ENCODE measurements around the gene S1PR2. TPM values are rescaled to one million over a fixed set of nuclear protein-coding genes. Genes with fewer than 3 reads are reported as not detected.

The S1PR2 gene
- total and polyA plus RNA-seq, 9 of the 15 experiments (the other 6 are each of a cell fraction or from before 2014, with no cell fraction given): 1.5 to 3.9 (median 2.0) TPM

GRCh38 chr19:10252707-10253106, 21.6 kb upstream of the S1PR2 start (continued):
- TF ChIP-seq, protein P1, sequence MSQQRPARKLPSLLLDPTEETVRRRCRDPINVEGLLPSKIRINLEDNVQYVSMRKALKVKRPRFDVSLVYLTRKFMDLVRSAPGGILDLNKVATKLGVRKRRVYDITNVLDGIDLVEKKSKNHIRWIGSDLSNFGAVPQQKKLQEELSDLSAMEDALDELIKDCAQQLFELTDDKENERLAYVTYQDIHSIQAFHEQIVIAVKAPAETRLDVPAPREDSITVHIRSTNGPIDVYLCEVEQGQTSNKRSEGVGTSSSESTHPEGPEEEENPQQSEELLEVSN (IDR thresholded peaks at IDR 0.05; ENCODE audit: borderline replicate concordance in 1 of 2, extremely low read depth in 1 of 2, insufficient read depth in 1 of 2, insufficient read length in 1 of 2, low read depth in 1 of 2, low read length in 1 of 2, poor library complexity in 1 of 2, severe bottlenecking in 1 of 2): peak in 1 of 2 experiments; percentile 1
- no peak for TF ChIP-seq ARID2 (IDR thresholded peaks at IDR 0.05)
- no peak for TF ChIP-seq ID3 (CRISPR knock-in tag; IDR thresholded peaks at IDR 0.05)
- TF ChIP-seq ID3 (tag; IDR thresholded peaks at IDR 0.05): no peak
- no peak for TF ChIP-seq FUS (optimal IDR thresholded peaks at IDR 0.05; ENCODE audit: low read depth, low read length)
- TF ChIP-seq, protein P2, sequence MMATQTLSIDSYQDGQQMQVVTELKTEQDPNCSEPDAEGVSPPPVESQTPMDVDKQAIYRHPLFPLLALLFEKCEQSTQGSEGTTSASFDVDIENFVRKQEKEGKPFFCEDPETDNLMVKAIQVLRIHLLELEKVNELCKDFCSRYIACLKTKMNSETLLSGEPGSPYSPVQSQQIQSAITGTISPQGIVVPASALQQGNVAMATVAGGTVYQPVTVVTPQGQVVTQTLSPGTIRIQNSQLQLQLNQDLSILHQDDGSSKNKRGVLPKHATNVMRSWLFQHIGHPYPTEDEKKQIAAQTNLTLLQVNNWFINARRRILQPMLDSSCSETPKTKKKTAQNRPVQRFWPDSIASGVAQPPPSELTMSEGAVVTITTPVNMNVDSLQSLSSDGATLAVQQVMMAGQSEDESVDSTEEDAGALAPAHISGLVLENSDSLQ (IDR thresholded peaks at IDR 0.05): peak; percentile 35; the same call in 1 of the 2 replicates
- TF ChIP-seq FOXM1 (IDR thresholded peaks at IDR 0.05; ENCODE audit: low read depth): no peak
- no peak for TF ChIP-seq FOXM1 (CRISPR knock-in tag; IDR thresholded peaks at IDR 0.05; ENCODE audit: low read depth)
- no peak for TF ChIP-seq HNRNPH1 (optimal IDR thresholded peaks at IDR 0.05; ENCODE audit: low read depth, low read length)
- TF ChIP-seq GTF2E2 (tag; IDR thresholded peaks at IDR 0.05): no peak
- TF ChIP-seq SMARCA4 (IDR thresholded peaks at IDR 0.05): no peak
- no peak for TF ChIP-seq NR2C2 (CRISPR knock-in tag; IDR thresholded peaks at IDR 0.05)
- TF ChIP-seq NR2C2 (tag; IDR thresholded peaks at IDR 0.05): peak; percentile 85
- 0 out of 2 replicates have a peak, but pooled peaks have one; percentile 7 for TF ChIP-seq ZNF592 (IDR thresholded peaks at IDR 0.05)
- TF ChIP-seq, protein P3, sequence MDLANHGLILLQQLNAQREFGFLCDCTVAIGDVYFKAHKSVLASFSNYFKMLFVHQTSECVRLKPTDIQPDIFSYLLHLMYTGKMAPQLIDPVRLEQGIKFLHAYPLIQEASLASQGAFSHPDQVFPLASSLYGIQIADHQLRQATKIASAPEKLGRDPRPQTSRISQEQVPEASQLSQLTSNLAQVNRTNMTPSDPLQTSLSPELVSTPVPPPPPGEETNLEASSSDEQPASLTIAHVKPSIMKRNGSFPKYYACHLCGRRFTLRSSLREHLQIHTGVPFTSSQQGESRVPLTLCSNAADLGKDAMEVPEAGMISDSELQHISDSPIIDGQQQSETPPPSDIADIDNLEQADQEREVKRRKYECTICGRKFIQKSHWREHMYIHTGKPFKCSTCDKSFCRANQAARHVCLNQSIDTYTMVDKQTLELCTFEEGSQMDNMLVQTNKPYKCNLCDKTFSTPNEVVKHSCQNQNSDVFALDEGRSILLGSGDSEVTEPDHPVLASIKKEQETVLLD (IDR thresholded peaks at IDR 0.05): no peak
- TF ChIP-seq TCF15 (CRISPR knock-in tag; IDR thresholded peaks at IDR 0.05): no peak
- no peak for TF ChIP-seq RBBP5 (IDR thresholded peaks at IDR 0.05; ENCODE audit: borderline replicate concordance, insufficient read depth, low read length, poor library complexity, severe bottlenecking)
- TF ChIP-seq ZNF263 (CRISPR knock-in tag; IDR thresholded peaks at IDR 0.05; ENCODE audit: borderline replicate concordance): no peak
- no peak for TF ChIP-seq BRD9 (IDR thresholded peaks at IDR 0.05; ENCODE audit: low read depth, partially characterized antibody)
- TF ChIP-seq SP2 (IDR thresholded peaks at IDR 0.05; ENCODE audit: extremely low read depth, low read depth, low read length, poor library complexity, severe bottlenecking): no peak

Data from K562 (cell line).